Epithelial cell of esophagus (primary cell): ENCODE results near the gene GCNT4.

Source experiments
- DNase-seq: peaks from one replicate; pipeline ENCODE4 v3.0.0; 2010; ENCODE audit warnings: low read depth
- H3K4me3 ChIP-seq: 2 replicates; pipeline ENCODE4 v1.5.1; 2011; ENCODE audit warnings: mild to moderate bottlenecking, low read length, control low read depth
- CTCF ChIP-seq: IDR thresholded peaks from 2 replicates; pipeline ENCODE4 v1.5.1; 2011; ENCODE audit warnings: low read depth, mild to moderate bottlenecking, low read length, control low read depth, inconsistent platforms; ENCODE audit not compliant: insufficient read depth; ENCODE audit errors: missing control alignments

The GCNT4 gene

DNA sequence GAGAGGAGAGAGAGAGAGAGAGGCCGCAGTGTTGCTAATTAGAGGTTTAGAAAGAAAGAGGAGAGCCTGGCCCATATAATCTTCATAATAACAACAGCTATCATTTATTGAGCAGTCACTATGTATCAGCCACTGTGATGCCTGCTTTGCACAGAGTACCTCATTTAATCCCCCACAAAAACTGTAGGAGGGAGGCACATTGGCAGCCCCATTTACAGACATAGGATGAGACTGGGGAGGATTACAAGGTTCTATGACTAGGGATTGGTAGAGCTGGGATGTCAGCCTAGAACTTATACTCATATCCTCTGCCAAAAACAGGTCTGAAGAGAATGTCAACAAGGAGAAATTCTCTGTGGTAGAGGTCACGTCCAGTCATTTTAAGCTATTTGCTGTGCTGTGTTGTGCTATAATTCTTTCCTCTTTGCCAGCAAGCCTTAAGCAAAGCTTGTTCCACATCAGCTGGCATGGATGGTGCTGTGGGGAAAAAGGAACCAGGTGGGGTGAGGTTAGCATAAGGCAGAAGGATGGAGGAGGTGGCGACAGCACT lies 6.7 kb upstream of the GCNT4 start:
- H3K4me3 ChIP-seq = no peak overlapping the region
- TF ChIP-seq CTCF = no peak
- no peak for DNase-seq

GRCh38 chr5:75057561-75057960 lies 5.2 kb upstream of the GCNT4 start:
- no peak for TF ChIP-seq CTCF
- DNase-seq = no peak
- H3K4me3 ChIP-seq = no peak overlapping the region

DNA sequence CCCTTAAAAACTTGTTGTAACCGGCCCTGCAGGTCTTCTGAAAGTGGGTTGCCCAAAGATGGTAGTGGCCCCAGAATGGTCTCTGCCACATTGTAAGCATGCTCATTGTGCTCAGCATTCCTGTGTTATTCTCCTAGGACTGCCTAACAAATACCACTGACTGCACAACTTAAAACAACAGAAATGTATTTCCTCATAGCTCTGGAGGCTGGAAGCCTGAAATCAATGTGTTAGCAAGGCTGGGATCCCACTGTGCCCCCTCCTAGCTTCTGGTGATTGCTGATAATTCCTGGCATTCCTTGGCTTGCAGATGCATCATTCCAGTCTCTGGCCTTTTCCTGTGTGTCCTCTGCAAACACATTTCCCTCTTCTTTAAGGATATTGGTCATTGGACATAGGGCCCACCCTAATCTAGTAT lies 3.4 kb upstream of the GCNT4 start:
- no peak for TF ChIP-seq CTCF
- no peak overlapping the region for H3K4me3 ChIP-seq
- no peak for DNase-seq

- TF ChIP-seq CTCF = no peak
- peak overlapping the region; percentile 63 for H3K4me3 ChIP-seq
- peak; percentile 48 for DNase-seq
Measured at GRCh38 chr5:75054134-75054930, 2.0 kb upstream of the GCNT4 start.

DNA sequence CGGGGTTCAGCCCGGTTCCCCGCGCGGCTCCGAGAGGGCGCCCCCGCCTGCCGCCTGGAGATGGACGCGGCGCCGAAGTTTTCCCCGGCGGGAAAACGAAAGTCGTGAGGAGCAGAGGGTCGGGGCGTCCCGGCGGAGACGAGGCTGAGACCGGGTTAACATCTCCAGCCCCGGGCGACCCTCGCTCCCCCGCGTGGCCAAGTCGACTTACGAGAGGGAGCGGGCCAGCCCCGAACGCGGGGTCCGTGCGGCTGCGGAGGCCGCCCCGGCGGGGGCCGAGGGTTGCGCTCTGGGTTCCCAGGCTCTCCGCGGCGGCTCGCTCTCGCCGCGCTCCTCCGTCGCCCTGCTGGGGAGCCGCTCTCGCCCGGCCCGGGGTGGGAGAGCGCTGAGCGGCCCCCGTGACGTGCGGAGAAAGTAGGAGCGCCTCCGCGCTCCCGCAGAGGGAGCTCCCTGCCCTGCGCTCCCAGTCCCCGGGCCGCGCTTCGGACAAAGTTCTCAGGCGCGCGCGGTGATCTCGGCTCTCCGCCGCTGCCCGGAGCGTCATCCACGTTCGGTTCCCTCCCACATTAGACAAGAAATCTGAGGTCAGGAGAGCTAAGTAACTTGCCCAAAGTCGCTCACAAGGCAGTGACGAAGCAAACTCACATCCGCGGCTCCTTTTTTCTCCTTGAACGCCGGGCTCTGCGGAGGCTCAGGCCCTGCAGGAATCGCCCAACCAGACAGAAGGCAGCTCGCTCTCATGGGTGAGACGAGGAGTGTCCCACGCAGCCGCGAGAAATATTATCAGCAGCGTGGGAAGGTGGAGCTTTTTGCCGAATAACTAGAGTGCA lies 1.2 kb upstream of the GCNT4 start:
- TF ChIP-seq CTCF = no peak
- peak overlapping the region; percentile 63 for H3K4me3 ChIP-seq
- DNase-seq = peak; percentile 93

GRCh38 chr5:75053054-75053303 lies 621 bp upstream of the GCNT4 start:
- DNase-seq = no peak
- no peak for TF ChIP-seq CTCF
- H3K4me3 ChIP-seq = peak overlapping the region; percentile 63

DNA sequence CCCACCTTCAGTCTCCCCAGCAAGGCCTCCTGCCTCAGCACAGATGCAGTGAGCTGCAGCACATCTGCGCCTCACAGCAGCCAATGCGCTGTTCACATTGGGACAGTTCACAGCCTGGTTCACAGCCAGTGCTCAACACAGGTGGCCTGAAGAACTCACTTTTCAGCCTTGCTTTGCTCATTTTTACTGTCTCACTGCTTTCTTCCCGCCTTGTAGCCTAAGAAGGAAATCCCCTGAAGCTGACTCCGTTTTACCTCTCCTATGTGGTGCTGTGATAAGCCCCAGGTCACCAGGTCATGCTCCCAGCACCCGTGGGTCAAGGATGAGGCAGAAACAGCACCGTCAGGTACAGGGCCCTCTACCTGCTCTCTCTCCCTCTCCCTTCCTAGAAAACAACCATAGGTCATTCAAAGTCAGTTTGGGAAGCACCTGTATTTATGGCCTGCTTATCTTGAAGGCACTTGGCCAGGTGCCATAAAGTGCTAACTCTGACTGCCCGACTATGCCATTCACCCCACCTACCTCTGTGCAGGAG lies 1.1 kb downstream of the GCNT4 start:
- TF ChIP-seq CTCF = no peak
- no peak overlapping the region for H3K4me3 ChIP-seq
- DNase-seq = no peak
